ENCODE data around the gene TOMM40.
A peak's percentile ranks its signal among the peaks of the same experiment; 100 is the strongest.

Gene TOMM40

DNA sequence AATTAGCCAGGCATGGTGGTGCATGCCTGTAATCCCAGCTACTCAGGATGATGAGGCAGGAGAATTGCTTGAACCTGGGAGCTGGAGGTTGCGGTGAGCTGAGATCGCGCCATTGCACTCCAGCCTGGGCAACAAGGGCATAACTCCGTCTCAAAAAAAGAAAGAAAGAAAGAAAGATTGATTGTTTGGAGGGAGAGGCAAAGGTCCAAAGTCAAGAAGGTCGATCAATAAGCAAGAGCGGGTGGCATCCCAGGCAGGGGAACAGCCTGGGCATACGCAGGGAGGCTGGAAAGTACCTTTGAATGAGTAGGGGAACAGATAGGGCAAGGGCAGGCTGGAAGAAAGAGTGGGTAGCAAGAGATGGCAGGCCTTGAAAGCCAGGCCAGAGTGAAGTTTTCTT, 39.0 kb downstream of the TOMM40 start:
- TF ChIP-seq GATA2 (IDR thresholded peaks at IDR 0.05; ENCODE audit: low read depth, low read length) (no peak), GATA3 (IDR thresholded peaks at IDR 0.05; ENCODE audit: low read depth, low read length) (no peak)

DNA sequence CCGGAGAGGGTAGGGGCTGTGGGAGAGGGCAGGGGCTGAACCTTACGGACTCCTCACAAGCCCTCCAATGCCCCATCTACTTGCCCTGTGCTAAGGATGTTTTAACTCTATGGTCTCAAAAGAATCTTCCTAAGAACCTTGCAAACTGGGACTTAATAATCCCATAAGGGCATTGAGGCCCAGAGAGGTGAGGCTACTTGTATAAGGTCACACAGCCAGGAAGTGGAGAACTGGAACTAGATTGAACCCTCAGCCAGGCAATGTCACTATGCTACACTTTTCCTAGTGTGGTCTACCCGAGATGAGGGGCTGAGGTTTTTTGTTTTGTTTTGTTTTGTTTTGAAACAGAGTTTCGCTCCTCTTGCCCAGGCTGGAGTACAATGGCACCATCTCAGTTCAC, 40.5 kb downstream of the TOMM40 start:
- TF ChIP-seq GATA3 (IDR thresholded peaks at IDR 0.05; ENCODE audit: low read depth, low read length) (no peak), GATA2 (IDR thresholded peaks at IDR 0.05; ENCODE audit: low read depth, low read length) (no peak)

DNA sequence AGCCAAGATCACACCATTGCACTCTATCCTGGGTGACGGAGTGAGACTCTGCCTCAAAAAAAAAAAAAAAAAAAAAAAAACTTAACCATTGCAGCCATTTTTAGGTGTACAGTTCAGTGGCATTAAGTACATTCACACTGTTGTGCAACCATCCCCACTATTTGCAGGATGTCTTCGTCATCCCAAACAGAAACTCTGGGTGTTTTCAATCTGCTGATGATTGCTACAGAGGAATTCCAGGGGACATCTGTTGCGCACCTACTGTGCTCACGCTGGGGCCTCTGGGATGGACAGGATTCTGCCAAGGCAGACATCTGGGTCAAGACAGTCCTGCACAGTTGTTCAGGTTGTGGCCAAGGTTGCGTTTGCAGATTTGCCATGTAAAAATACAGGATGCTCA, 48.6 kb downstream of the TOMM40 start:
- TF ChIP-seq GATA2 (IDR thresholded peaks at IDR 0.05; ENCODE audit: low read depth, low read length) (no peak), GATA3 (IDR thresholded peaks at IDR 0.05; ENCODE audit: low read depth, low read length) (no peak)

DNA sequence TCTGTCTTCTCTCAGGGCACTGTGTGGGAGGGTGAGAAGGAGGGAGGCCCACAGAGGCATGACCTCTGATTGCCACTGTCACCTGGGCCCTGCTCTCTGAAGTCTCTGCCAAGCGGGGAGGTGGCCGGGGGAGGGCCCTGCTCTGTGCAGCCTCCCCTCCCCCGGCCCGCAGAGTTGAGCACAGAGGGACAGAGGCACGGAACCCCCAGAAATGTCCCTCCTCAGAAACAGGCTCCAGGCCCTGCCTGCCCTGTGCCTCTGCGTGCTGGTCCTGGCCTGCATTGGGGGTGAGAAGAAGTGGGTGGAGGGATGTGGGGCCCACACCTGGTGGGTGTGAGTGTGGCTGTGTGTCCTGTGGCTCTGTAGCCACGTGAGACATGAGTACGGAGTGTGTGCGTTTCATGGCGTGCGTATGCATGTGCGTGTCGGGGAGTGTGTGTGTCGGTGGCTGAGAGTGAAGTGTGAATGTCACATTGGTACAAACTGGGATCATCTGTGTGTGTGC, 51.1 kb downstream of the TOMM40 start, which contains the start of gene APOC4:
Gene APOC4, plus strand, starts transcription at position 171 of the 505 bp plus-strand sequence. Its CDS starts 41 bp downstream, at position 212.
- TF ChIP-seq GATA3 (IDR thresholded peaks at IDR 0.05; ENCODE audit: low read depth, low read length) (no peak), GATA2 (IDR thresholded peaks at IDR 0.05; ENCODE audit: low read depth, low read length) (no peak)

DNA sequence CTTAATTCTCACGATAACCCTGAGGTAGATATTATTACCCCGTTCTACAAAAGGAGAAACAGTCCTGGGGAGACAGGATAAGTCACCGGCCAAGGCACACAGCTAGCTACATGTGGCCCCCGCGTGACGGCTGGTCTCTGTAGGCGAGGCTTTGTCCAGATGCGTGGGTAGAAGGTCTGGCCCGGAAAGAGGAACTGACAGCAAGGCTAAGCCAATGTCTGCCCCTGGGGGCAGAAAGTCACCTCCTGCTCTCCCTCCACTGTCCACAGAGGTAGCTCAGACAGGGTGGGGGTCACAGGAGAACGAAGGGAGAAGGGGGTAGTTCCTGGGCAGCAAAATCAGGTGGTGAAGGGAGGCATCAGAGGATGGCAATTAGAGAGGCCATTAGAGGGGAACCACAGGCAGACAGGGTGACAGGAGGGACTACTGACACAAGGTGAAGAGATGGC, 52.8 kb downstream of the TOMM40 start:
- TF ChIP-seq GATA3 (IDR thresholded peaks at IDR 0.05; ENCODE audit: low read depth, low read length) (no peak), GATA2 (IDR thresholded peaks at IDR 0.05; ENCODE audit: low read depth, low read length) (no peak)

DNA sequence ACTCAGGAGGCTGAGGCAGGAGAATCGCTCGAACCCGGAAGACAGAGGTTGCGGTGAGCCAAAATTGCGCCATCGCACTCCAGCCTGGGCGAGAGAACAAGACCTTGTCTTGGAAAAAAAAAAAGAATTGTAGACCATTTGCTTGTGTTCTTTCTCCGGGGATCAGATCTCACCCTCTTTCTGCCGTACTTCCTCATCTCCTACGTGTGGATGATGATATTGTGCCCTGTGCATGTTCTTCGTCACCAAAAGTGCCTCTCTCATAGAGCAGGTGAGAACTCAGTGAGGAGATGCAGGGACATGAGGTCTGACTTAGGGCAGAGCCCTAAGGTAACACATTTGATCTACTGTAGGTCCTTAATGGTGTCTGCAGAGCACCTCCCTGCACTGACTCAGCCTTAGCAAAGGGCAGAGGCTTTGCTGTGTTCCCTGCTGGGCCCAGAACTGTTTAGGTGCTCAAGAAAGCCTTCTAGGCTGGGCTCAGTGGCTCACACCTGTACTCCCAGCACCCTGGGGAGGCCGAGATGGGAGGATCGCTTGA, 56.1 kb downstream of the TOMM40 start:
- TF ChIP-seq GATA2 (IDR thresholded peaks at IDR 0.05; ENCODE audit: low read depth, low read length): no peak
- no peak for TF ChIP-seq GATA3 (IDR thresholded peaks at IDR 0.05; ENCODE audit: low read depth, low read length)

DNA sequence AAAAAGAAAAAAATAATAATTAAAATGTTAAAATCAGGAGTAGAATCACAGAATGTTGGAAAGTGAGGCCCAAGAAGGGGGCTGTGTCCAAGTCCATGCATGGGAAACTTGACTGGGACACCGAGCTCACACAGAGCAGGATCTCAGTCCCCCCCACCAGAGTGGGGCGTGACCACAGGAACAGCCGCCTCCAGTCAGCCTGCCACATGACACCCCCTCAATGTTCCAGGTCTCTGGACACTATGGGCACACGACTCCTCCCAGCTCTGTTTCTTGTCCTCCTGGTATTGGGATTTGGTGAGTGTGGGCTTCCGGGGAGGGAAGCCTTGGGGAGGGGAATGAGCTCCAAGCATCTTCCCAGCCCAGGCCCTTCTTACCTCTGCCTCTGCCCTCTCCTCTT, 57.2 kb downstream of the TOMM40 start:
- TF ChIP-seq GATA3 (IDR thresholded peaks at IDR 0.05; ENCODE audit: low read depth, low read length) (no peak), GATA2 (IDR thresholded peaks at IDR 0.05; ENCODE audit: low read depth, low read length) (no peak)

DNA sequence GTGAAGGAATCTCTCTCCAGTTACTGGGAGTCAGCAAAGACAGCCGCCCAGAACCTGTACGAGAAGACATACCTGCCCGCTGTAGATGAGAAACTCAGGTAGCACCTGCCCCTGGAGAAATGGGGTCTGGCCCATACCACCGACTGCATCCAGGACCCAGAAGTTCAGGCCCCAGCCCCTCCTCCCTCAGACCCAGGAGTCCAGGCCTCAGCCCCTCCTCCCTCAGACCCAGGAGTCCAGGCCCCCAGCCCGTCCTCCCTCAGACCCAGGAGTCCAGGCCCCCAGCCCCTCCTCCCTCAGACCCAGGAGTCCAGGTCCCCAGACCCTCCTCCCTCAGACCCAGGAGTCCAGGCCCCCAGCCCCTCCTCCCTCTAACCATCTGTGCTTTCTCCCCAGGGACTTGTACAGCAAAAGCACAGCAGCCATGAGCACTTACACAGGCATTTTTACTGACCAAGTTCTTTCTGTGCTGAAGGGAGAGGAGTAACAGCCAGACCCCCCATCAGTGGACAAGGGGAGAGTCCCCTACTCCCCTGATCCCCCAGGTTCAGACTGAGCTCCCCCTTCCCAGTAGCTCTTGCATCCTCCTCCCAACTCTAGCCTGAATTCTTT, 57.8 kb downstream of the TOMM40 start:
- TF ChIP-seq GATA2 (IDR thresholded peaks at IDR 0.05; ENCODE audit: low read depth, low read length) (no peak), GATA3 (IDR thresholded peaks at IDR 0.05; ENCODE audit: low read depth, low read length) (no peak)

DNA sequence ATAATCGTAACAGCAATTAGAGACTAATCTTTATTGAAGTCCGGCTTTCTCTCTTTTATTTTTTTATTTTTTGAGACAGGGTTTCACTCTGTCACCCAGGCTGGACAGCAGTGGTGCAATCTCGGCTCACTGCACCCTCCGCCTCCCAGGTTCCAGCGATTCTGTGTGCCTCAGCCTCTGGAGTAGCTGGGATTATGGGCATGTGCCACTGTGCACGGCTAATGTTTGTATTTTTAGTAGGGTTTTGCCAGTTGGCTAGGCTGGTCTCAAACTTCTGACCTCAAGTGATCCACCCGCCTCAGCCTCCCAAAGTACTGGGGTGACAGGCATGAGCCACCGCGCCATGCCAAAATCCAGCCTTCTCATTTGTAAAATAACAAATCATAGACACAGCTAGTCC, 58.5 kb downstream of the TOMM40 start:
- TF ChIP-seq GATA2 (IDR thresholded peaks at IDR 0.05; ENCODE audit: low read depth, low read length) (no peak), GATA3 (IDR thresholded peaks at IDR 0.05; ENCODE audit: low read depth, low read length) (no peak)

DNA sequence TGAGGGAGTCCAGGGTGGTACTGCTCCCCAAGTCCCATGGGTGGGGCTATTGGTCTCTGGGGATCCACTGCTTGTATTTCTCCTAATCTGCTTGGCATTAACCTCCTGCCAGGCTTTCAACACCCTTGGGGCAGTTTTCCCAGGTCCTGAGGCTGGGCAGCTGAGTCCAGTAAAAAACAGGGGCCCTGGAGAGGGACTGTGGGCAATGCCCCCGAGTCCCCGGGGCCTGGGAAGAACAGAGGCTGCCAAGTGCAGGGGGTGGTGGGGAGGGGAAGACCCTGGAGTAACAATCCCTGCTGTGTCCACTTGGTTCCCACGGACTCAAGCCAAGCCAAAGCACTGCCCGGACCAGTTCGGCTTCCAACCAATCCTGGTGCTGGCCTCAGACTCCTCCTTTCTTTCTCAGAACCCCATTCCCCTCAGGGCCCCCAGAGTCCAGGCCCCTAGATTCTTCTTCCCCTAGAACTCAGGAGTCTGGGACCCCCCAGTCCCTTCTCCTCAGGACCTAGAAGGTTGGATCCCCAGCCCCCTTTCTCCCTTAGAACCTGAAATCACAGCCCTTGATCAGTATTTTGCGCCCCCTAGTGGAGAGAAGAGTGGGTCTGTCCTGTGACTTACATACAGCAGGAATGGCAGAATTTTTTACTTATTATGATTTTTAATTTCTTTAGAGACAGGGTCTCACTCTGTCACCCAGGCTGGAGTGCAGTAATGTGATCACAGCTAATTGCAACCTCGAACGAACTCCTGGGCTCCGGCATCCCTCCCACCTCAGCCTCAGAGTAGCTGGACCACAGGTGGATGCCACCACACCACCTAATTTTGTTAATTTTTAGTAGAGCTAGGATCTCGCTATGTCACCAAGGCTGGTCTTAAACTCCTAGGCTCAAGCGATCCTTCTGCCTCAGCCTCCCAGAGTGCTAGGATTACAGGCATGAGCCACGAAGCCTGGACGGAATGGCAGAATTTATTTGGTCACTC, 60.4 kb downstream of the TOMM40 start:
- TF ChIP-seq GATA2 (IDR thresholded peaks at IDR 0.05; ENCODE audit: low read depth, low read length): peak; percentile 66
- TF ChIP-seq GATA3 (IDR thresholded peaks at IDR 0.05; ENCODE audit: low read depth, low read length): no peak
